ENCODE measurements around the gene BACH2. TPM values are rescaled to one million over a fixed set of nuclear protein-coding genes. Genes with fewer than 3 reads are reported as not detected.

The BACH2 gene
- total and polyA plus RNA-seq, 9 of the 15 experiments (the other 6 are each of a cell fraction or from before 2014, with no cell fraction given), result 0.06 to 3.1 (median 0.59) TPM

GRCh38 chr6:89956182-89956581, 340.5 kb downstream of the BACH2 start:
- POLR2A ChIA-PET, result interaction anchor here (0.6 to 0.7 kb wide), 2 partner anchors 16 to 576 kb away, joined by 3 read pairs; no protein-coding TSS in a partner anchor
- DNase-seq (ENCODE audit: extremely low read depth in 1 of 4, low spot score in 3 of 4), result no peak
- H3K9me3 ChIP-seq (replicated peaks; ENCODE audit: control insufficient read depth, insufficient read depth, low read depth, low read length), result no peaks in the 10 kb centered on the region
- no peak overlapping the region for H2AFZ ChIP-seq (ENCODE audit: low read depth, low read length)
- H3K4me1 ChIP-seq (replicated peaks in 1 of 2; ENCODE audit: control insufficient read depth in 2 of 2, insufficient read depth in 2 of 2, low read length in 2 of 2), result no peaks in the 10 kb centered on the region
- no peak overlapping the region for H3K27ac ChIP-seq (ENCODE audit: extremely low read depth, low read depth, low read length)
- H3K4me3 ChIP-seq, result no peak overlapping the region
- H3K79me2 ChIP-seq (ENCODE audit: control insufficient read depth, insufficient read depth, low read length), result no peaks in the 10 kb centered on the region
- in situ Hi-C loops (cut with MboI) (no loop called here), intact Hi-C loops (cut with micrococcal nuclease) (no loop called here)
- WGBS (ENCODE audit: insufficient coverage, low coverage, missing lambda C conversion rate), result 8% methylated on average over 4 of the region's 4 CpGs
- H3K9me1 ChIP-seq (ENCODE audit: control insufficient read depth, insufficient read depth, low read length), result no peaks in the 10 kb centered on the region
- H3K9ac ChIP-seq (ENCODE audit: insufficient read depth in 1 of 2, low read depth in 2 of 2, low read length in 2 of 2), result no peak overlapping the region
- no peak for FAIRE-seq
- no peak for ATAC-seq
- H4K20me1 ChIP-seq (replicated peaks; ENCODE audit: control insufficient read depth, insufficient read depth, low read length), result no peaks in the 10 kb centered on the region
- H3K4me2 ChIP-seq (ENCODE audit: insufficient read depth, low read length), result no peak overlapping the region
- H3K27me3 ChIP-seq (ENCODE audit: control insufficient read depth in 2 of 2, insufficient read depth in 2 of 2, low read length in 2 of 2), result peaks cover 6 to 19% of the 10 kb centered on the region in 2 experiments; a peak in 4 of 5 replicates
- no TSS peak for BruUV-seq (replicated peaks)
- CTCF ChIA-PET (ENCODE audit: low intra/inter-chr PET ratio), result no interaction called here
- TF ChIP-seq BRF2 (IDR thresholded peaks at IDR 0.05; ENCODE audit: borderline replicate concordance, insufficient read depth, insufficient read length) (no peak), DMBX1 (CRISPR knock-in tag; IDR thresholded peaks at IDR 0.05; ENCODE audit: borderline replicate concordance) (no peak), TOE1 (IDR thresholded peaks at IDR 0.05; ENCODE audit: borderline replicate concordance) (no peak), TOE1 (CRISPR knock-in tag; IDR thresholded peaks at IDR 0.05; ENCODE audit: borderline replicate concordance, low read depth) (no peak), ZNF589 (CRISPR knock-in tag; IDR thresholded peaks at IDR 0.05; ENCODE audit: low read depth) (no peak), THRAP3 (IDR thresholded peaks at IDR 0.05; ENCODE audit: borderline replicate concordance) (no peak), KDM2B (CRISPR knock-in tag; IDR thresholded peaks at IDR 0.05) (no peak), HBP1 (CRISPR knock-in tag; IDR thresholded peaks at IDR 0.05) (no peak), HLTF (IDR thresholded peaks at IDR 0.05) (no peak), ZNF592 (IDR thresholded peaks at IDR 0.05) (no peak), RBM34 (IDR thresholded peaks at IDR 0.05; ENCODE audit: borderline replicate concordance, insufficient read depth, low read length) (no peak), THAP12 (CRISPR knock-in tag; IDR thresholded peaks at IDR 0.05) (no peak)
- no peaks in the 10 kb centered on the region for H3K36me3 ChIP-seq (ENCODE audit: control insufficient read depth, insufficient read depth, low read length)

Data from K562 (cell line).